ENCODE data around the gene ZNF558.

Gene ZNF558

DNA sequence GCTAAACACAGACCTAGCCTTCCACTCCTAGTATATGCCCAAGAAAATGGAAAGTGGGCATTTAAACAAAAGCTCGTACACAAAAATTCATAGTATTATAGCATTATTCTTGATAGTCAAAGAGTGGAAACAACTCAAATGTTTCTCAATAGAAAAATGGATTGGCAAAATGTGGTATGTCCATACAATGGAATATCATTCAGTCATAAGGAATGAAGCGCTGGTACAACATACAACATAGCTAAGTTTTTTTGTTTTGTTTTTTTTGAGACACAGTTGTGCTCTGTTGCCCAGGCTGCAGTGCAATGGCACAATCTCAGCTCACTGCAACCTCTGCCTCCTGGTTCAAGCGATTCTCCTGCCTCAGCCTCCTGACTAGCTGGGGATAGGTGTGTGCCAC lies 11.9 kb downstream of the ZNF558 start:
- H3K36me3 Mint-ChIP-seq (ENCODE audit: low read depth): peaks cover 100% of the 10 kb centered on the region
- no peaks in the 10 kb centered on the region for H3K4me1 Mint-ChIP-seq
- H3K9me3 Mint-ChIP-seq: peaks cover 97% of the 10 kb centered on the region
- DNase-seq: no peak
- TF ChIP-seq, protein P1, sequence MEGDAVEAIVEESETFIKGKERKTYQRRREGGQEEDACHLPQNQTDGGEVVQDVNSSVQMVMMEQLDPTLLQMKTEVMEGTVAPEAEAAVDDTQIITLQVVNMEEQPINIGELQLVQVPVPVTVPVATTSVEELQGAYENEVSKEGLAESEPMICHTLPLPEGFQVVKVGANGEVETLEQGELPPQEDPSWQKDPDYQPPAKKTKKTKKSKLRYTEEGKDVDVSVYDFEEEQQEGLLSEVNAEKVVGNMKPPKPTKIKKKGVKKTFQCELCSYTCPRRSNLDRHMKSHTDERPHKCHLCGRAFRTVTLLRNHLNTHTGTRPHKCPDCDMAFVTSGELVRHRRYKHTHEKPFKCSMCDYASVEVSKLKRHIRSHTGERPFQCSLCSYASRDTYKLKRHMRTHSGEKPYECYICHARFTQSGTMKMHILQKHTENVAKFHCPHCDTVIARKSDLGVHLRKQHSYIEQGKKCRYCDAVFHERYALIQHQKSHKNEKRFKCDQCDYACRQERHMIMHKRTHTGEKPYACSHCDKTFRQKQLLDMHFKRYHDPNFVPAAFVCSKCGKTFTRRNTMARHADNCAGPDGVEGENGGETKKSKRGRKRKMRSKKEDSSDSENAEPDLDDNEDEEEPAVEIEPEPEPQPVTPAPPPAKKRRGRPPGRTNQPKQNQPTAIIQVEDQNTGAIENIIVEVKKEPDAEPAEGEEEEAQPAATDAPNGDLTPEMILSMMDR (IDR thresholded peaks at IDR 0.05): no peak
- peaks cover 4% of the 10 kb centered on the region for H3K27me3 Mint-ChIP-seq (ENCODE audit: low read depth, poor library complexity)
- H3K27ac Mint-ChIP-seq: no peak overlapping the region
- H3K4me3 Mint-ChIP-seq: no peak overlapping the region

DNA sequence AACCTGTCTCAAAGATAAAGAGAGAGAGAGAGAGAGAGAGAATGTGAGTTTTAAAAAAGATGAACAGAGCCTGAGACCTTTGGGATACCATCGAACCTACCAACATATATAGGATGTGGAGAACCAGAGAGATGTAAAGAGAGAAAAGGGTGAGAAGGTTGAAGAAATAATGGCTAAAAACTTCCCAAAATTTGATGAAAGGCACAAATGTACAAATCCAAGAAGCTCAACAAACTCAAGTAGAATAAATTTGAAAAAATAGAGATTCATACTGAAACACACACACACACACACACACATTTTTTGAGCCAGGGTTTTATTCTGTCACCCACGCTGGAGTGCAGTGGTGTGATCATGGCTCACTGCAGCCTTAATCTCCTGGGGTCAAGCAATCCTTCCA lies 16.3 kb downstream of the ZNF558 start:
- no peak overlapping the region for H3K4me3 Mint-ChIP-seq
- peaks cover 10% of the 10 kb centered on the region for H3K27me3 Mint-ChIP-seq (ENCODE audit: low read depth, poor library complexity)
- TF ChIP-seq, protein P1 (IDR thresholded peaks at IDR 0.05): no peak
- no peak overlapping the region for H3K27ac Mint-ChIP-seq
- DNase-seq: no peak
- H3K9me3 Mint-ChIP-seq: peaks cover 100% of the 10 kb centered on the region
- H3K36me3 Mint-ChIP-seq (ENCODE audit: low read depth): peaks cover 100% of the 10 kb centered on the region
- no peaks in the 10 kb centered on the region for H3K4me1 Mint-ChIP-seq

DNA sequence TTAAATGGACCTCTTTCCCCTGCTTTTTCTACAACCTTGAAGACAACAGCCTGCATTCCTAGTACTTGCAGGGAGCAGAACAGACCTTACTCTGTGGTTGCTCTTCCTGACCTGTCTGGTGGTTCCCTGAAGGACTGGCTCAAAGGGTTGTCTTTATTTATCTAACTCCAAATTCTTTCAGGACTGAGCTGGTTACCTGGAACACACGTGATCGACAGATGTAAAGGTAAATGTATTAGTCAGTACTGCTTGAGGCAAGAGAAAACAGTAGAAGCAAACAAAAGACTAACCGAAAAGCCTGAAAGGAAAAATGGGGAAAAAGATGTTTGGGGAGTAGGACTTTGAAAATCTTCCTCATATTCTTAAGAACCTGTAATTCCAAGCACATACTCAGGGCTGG lies 17.9 kb downstream of the ZNF558 start:
- Mint-ChIP-seq H3K27ac (no peak overlapping the region), H3K4me1 (no peaks in the 10 kb centered on the region), H3K27me3 (ENCODE audit: low read depth, poor library complexity) (peaks cover 7% of the 10 kb centered on the region), H3K36me3 (ENCODE audit: low read depth) (peaks cover 100% of the 10 kb centered on the region), H3K4me3 (no peak overlapping the region), H3K9me3 (peaks cover 100% of the 10 kb centered on the region)
- no peak for DNase-seq
- TF ChIP-seq, protein P1 (IDR thresholded peaks at IDR 0.05): no peak

DNA sequence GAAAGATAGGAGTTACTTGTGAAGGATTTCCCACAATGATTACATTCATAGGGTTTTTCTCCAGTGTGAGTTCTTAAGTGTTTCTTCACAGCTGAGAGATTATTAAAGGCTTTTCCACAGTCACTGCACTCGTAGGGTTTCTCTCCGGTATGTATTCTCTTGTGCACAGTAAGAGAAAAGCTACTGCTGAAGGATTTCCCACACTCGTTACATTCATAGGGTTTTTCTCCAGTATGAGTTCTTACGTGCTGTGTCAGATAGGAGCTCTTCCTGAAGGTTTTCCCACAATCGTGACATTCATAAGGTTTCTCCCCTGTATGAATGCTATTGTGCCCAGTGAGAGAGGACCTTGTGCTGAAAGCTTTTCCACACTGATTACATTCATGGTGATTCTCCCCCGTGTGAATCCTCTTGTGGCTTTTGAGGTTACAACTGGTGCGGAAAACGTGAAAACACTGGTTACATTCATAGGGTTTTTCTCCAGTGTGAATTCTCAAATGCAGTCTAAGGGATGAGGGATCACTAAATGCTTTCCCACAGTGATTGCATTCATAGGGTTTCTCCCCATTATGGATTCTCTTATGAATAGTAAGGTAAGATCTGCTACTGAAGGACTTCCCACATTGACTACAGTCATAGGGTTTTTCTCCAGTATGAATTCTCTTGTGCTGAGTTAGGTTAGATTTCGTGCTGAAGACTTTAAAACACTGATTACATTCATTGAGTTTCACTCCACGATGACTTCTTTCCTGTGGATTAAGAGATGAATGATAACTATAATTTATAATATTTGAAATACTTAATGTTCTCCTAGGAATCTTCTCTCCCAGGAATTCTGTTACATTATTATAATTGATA lies 20.6 kb downstream of the ZNF558 start:
- no peak overlapping the region for H3K27ac Mint-ChIP-seq
- DNase-seq: no peak
- no peak overlapping the region for H3K4me3 Mint-ChIP-seq
- peaks cover 10% of the 10 kb centered on the region for H3K27me3 Mint-ChIP-seq (ENCODE audit: low read depth, poor library complexity)
- peaks cover 100% of the 10 kb centered on the region for H3K36me3 Mint-ChIP-seq (ENCODE audit: low read depth)
- TF ChIP-seq, protein P1 (IDR thresholded peaks at IDR 0.05): no peak
- H3K4me1 Mint-ChIP-seq: no peaks in the 10 kb centered on the region
- H3K9me3 Mint-ChIP-seq: peaks cover 100% of the 10 kb centered on the region

DNA sequence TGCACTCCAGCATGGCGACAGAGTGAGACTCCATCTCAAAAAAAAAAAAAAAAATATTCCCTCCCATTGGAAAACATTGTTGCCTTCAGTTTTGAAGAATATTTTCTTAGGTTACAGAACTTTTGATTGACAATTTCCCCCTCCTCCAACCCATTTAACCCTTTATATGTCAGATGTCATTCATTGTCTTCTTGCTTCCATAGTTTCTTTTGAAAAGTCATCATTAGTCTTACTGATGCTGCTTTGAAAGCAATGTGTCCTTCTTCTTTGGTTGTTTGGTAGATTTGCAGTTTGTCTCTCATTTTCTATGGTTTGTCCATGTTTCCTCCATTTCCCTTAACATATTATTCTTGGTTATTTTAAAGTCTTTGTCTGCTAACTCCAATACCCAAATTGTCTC lies 25.4 kb downstream of the ZNF558 start:
- peaks cover 100% of the 10 kb centered on the region for H3K9me3 Mint-ChIP-seq
- peaks cover 91% of the 10 kb centered on the region for H3K36me3 Mint-ChIP-seq (ENCODE audit: low read depth)

More for the DNA sequence above, 25.4 kb downstream of the ZNF558 start:
- no peaks in the 10 kb centered on the region for H3K4me1 Mint-ChIP-seq
- no peak for DNase-seq
- TF ChIP-seq, protein P1 (IDR thresholded peaks at IDR 0.05): no peak
- H3K27ac Mint-ChIP-seq: no peak overlapping the region
- H3K4me3 Mint-ChIP-seq: no peak overlapping the region
- peaks cover 3% of the 10 kb centered on the region for H3K27me3 Mint-ChIP-seq (ENCODE audit: low read depth, poor library complexity)

Measured in nephron progenitor cell (in vitro differentiated cells).